HFF-Myc (cell line): ENCODE measurements around the gene NPHS1.

ENCODE experiments used
- DNase-seq: peaks from one replicate; pipeline ENCODE4 v3.0.0-alpha.2; 2011; ENCODE audit warnings: low read depth; ENCODE audit errors: extremely low read depth
- H3K4me3 ChIP-seq: replicated peaks from 2 replicates; pipeline ENCODE4 v1.5.1; 2011; ENCODE audit warnings: low read depth, mild to moderate bottlenecking, control low read depth, low read length
- TF ChIP-seq, protein P1 (sequence below): IDR thresholded peaks from 2 replicates; pipeline ENCODE4 v1.5.1; 2012; ENCODE audit warnings: mild to moderate bottlenecking, low read depth, low read length, control low read depth; ENCODE audit errors: missing control alignments

Gene NPHS1

DNA sequence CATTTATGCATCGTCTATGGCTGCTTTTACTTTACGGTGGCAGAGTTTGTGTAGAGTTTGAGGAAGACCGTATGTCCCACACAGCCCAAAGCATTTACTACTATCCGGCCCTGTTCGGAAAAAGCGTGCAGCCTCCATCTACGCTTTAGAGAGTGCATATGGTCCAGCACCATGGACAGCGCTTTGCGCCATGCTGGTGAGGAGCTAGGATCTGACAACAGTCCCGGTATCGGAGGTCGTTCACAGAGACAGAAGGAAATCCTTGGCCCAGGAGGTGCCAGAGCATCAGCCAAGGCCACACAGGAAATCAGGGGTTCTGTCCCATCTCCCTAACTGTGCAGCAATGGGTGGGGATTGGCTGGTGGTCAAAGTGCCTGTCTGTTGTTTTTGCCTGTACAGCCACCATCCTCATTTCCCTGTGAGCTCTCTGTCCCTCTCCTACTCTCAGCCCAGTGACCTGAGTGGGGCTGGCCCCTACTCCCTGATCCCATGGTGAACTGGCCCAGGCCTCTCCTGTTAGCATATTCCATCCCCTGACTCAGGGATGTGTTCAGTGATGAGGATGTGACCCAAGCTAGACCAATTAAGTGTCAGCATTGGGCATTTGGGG is 23.5 kb downstream of the NPHS1 start:
- peak; percentile 54 for DNase-seq
- TF ChIP-seq, protein P1, sequence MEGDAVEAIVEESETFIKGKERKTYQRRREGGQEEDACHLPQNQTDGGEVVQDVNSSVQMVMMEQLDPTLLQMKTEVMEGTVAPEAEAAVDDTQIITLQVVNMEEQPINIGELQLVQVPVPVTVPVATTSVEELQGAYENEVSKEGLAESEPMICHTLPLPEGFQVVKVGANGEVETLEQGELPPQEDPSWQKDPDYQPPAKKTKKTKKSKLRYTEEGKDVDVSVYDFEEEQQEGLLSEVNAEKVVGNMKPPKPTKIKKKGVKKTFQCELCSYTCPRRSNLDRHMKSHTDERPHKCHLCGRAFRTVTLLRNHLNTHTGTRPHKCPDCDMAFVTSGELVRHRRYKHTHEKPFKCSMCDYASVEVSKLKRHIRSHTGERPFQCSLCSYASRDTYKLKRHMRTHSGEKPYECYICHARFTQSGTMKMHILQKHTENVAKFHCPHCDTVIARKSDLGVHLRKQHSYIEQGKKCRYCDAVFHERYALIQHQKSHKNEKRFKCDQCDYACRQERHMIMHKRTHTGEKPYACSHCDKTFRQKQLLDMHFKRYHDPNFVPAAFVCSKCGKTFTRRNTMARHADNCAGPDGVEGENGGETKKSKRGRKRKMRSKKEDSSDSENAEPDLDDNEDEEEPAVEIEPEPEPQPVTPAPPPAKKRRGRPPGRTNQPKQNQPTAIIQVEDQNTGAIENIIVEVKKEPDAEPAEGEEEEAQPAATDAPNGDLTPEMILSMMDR, result no peak
- H3K4me3 ChIP-seq, result no peak overlapping the region

DNA sequence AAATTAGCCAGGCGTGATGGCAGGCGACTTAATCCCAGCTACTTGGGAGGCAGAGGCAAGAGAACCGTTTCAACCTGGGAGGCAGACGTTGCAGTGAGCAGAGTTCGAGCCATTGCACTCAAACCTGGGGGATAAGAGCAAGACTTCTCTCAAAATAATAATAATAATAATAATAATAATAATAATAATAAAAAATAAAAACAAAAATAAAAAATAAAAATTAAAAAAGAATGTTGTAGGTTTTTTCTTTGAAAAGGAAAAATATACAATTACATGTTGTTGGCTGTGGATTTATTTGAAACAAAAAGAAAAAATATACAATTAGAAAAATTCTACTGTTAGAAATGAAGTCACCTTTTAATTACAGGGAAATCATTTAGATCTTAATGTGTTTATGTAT is 28.2 kb downstream of the NPHS1 start:
- TF ChIP-seq, protein P1, result no peak
- H3K4me3 ChIP-seq, result no peak overlapping the region

DNA sequence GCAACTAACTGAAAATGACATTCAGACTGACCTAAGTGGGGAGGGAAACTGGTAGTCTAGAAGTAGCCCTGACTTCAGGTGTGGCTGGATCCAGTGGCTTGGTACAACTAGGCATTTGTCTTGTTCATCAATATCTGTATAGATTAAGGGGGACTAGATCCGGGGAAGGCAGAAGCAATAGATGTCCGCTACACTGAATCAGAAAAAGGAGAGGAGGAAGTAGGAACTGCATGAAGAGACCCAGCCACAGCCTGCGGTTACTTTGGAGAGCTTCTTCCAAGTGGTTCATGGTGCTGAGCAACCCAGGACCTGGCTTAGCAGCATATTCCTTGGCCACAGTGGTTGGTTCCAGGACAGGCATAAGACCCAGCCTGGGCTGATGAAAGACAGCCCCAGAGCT is 29.7 kb downstream of the NPHS1 start:
- H3K4me3 ChIP-seq, result no peak overlapping the region
- TF ChIP-seq, protein P1, result no peak
- no peak for DNase-seq

More for the DNA sequence above, 28.2 kb downstream of the NPHS1 start:
- DNase-seq, result no peak

DNA sequence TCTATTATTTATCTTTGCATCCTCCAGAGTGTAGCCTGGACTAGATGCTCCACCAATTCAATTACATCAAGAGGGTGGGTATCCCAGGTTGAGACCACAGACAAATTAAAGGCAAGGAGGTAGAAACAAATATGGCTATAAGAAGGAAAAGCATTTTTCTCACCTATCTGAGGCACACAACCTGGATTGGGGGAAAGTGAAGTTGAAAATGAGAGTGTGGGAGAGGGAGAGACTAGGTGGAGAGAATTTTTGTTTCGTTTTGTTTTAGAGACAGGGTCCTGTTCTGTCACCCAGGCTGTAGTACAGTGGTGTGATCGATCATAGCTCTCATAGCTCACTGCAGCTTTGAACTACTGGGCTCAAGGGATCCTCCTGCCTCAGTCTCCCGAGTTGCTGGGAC is 33.9 kb downstream of the NPHS1 start:
- TF ChIP-seq, protein P1, result no peak
- no peak overlapping the region for H3K4me3 ChIP-seq

DNA sequence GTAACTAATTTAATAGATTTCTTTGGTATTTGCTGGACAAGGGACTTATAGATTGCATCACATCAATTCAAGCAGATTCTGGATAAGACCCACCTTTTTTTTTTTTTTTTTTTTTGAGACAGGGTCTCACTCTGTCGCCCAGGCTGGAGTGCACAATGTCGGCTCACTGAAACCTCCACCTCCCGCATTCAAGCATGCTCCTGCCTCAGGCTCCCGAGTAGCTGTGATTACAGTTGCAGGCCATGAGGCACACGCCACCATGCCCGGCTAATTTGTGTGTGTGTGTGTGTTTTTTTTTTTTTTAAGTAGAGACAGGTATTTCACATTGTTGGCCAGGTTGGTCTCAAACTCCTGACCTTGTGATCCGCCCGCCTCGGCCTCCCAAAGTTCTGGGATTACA is 35.5 kb downstream of the NPHS1 start:
- TF ChIP-seq, protein P1, result no peak
- H3K4me3 ChIP-seq, result no peak overlapping the region
- no peak for DNase-seq

More for the DNA sequence above, 33.9 kb downstream of the NPHS1 start:
- no peak for DNase-seq

DNA sequence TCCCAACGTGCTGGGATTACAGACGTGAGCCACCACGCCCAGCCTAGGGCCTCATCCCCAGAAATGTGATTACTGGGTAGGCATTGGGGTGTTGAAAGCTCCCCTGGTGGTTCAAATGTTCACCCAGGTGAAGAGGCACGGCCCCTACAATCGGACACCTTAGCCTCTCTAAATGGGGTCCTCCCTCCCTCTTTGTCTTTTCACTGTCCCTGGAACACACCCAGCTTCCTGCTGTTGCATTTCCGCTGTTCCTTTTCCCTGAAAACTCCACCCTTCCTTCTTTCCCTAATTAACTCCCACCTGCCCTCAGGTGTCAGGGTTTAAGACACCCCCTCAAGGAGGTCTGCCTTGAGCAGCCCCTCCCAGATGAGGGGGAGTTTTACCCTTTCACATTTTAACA is 36.0 kb downstream of the NPHS1 start:
- no peak for DNase-seq

More for the DNA sequence above, 36.0 kb downstream of the NPHS1 start:
- TF ChIP-seq, protein P1, result no peak
- no peak overlapping the region for H3K4me3 ChIP-seq
